HFFc6 (cell line): ENCODE measurements around the gene HHAT. TPM values are rescaled to one million over a fixed set of nuclear protein-coding genes. Genes with fewer than 3 reads are reported as not detected.

Experiments used
- DNase-seq: peaks from one replicate; pipeline ENCODE4 v3.0.0-alpha.2; 2018
- H3K27ac Mint-ChIP-seq: 2 replicates; pipeline ENCODE4 v1.8.0; 2020; ENCODE audit warnings: mild to moderate bottlenecking, mixed read lengths
- H3K27me3 Mint-ChIP-seq: 2 replicates; pipeline ENCODE4 v1.8.0; 2021; ENCODE audit warnings: mild to moderate bottlenecking, moderate library complexity, mixed read lengths; ENCODE audit not compliant: insufficient read depth
- H3K36me3 Mint-ChIP-seq: 2 replicates; pipeline ENCODE4 v1.8.0; 2021; ENCODE audit warnings: low read depth, mixed read lengths
- H3K4me1 Mint-ChIP-seq: 2 replicates; pipeline ENCODE4 v1.8.0; 2020; ENCODE audit warnings: low read depth, mixed read lengths
- H3K4me3 Mint-ChIP-seq: 2 replicates; pipeline ENCODE4 v1.8.0; 2020; ENCODE audit warnings: mild to moderate bottlenecking, moderate library complexity, mixed read lengths
- H3K9me3 Mint-ChIP-seq: 2 replicates; pipeline ENCODE4 v1.8.0; 2020; ENCODE audit warnings: mild to moderate bottlenecking, mixed read lengths
- total RNA-seq, 6 experiments: library from RNA; stranded (reverse); fragmentation: NEBNext Ultra II Directional; extraction: Animal tissue kit (Norgen Biotek cat#: 25700); gene quantifications; 2 replicates in 1 of 6; 3 replicates in 5 of 6; pipeline ENCODE4 v1.2.3, GENCODE V29; 2021
- TF ChIP-seq, protein P1 (sequence below): fragments of 200-600 bp; sonication (generic); IDR thresholded peaks from 2 replicates; pipeline ENCODE4 v1.5.0; 2021; ENCODE audit warnings: antibody characterized with exemption, mild to moderate bottlenecking

Gene HHAT
- total RNA-seq, 6 experiments from 2014 or later, result 2.8 to 3.9 (median 3.2) TPM

- DNase-seq, result no peak
- TF ChIP-seq, protein P1, sequence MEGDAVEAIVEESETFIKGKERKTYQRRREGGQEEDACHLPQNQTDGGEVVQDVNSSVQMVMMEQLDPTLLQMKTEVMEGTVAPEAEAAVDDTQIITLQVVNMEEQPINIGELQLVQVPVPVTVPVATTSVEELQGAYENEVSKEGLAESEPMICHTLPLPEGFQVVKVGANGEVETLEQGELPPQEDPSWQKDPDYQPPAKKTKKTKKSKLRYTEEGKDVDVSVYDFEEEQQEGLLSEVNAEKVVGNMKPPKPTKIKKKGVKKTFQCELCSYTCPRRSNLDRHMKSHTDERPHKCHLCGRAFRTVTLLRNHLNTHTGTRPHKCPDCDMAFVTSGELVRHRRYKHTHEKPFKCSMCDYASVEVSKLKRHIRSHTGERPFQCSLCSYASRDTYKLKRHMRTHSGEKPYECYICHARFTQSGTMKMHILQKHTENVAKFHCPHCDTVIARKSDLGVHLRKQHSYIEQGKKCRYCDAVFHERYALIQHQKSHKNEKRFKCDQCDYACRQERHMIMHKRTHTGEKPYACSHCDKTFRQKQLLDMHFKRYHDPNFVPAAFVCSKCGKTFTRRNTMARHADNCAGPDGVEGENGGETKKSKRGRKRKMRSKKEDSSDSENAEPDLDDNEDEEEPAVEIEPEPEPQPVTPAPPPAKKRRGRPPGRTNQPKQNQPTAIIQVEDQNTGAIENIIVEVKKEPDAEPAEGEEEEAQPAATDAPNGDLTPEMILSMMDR, result no peak
- Mint-ChIP-seq H3K36me3 (no peaks in the 10 kb centered on the region), H3K27me3 (peaks cover 3% of the 10 kb centered on the region), H3K4me3 (no peak overlapping the region), H3K4me1 (peaks cover under 1% of the 10 kb centered on the region), H3K27ac (no peak overlapping the region), H3K9me3 (no peaks in the 10 kb centered on the region)
Observed at GRCh38 chr1:210633140-210633539, 304.4 kb downstream of the HHAT start.

GRCh38 chr1:210633636-210634035 lies 304.9 kb downstream of the HHAT start:
- no peaks in the 10 kb centered on the region for H3K9me3 Mint-ChIP-seq
- H3K27ac Mint-ChIP-seq, result no peak overlapping the region
- DNase-seq, result no peak
- no peaks in the 10 kb centered on the region for H3K36me3 Mint-ChIP-seq
- H3K4me3 Mint-ChIP-seq, result no peak overlapping the region
- TF ChIP-seq, protein P1, result no peak
- H3K4me1 Mint-ChIP-seq, result no peaks in the 10 kb centered on the region
- H3K27me3 Mint-ChIP-seq, result peaks cover 3% of the 10 kb centered on the region

GRCh38 chr1:210635108-210635507 lies 306.4 kb downstream of the HHAT start:
- Mint-ChIP-seq H3K27me3 (peaks cover 3% of the 10 kb centered on the region), H3K9me3 (no peaks in the 10 kb centered on the region), H3K4me1 (no peaks in the 10 kb centered on the region), H3K27ac (no peak overlapping the region), H3K36me3 (no peaks in the 10 kb centered on the region), H3K4me3 (no peak overlapping the region)
- DNase-seq, result no peak
- TF ChIP-seq, protein P1, result no peak

DNA sequence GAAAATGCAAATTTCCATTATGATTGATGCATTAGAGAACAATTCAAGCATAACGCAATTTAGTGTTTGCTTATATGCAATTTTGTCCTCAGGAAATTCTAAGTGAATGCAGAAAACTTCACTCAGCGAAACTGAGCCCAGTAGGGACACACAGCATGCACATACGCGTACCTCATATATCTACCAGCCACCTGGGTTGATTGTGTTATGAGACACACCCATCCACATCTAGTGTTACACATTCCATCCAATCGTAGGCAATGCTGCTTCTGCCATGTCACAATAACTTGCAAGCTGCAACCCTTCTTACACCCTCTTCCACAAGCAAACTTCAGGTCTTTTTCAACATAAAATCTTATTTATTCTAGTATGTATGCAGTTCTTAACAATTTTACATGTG lies 312.9 kb downstream of the HHAT start:
- no peak overlapping the region for H3K27ac Mint-ChIP-seq
- no peaks in the 10 kb centered on the region for H3K4me1 Mint-ChIP-seq
- H3K27me3 Mint-ChIP-seq, result no peaks in the 10 kb centered on the region; the same call in 1 of the 2 replicates
- H3K9me3 Mint-ChIP-seq, result no peaks in the 10 kb centered on the region
- TF ChIP-seq, protein P1, result no peak
- no peaks in the 10 kb centered on the region for H3K36me3 Mint-ChIP-seq
- DNase-seq, result no peak
- H3K4me3 Mint-ChIP-seq, result no peak overlapping the region

DNA sequence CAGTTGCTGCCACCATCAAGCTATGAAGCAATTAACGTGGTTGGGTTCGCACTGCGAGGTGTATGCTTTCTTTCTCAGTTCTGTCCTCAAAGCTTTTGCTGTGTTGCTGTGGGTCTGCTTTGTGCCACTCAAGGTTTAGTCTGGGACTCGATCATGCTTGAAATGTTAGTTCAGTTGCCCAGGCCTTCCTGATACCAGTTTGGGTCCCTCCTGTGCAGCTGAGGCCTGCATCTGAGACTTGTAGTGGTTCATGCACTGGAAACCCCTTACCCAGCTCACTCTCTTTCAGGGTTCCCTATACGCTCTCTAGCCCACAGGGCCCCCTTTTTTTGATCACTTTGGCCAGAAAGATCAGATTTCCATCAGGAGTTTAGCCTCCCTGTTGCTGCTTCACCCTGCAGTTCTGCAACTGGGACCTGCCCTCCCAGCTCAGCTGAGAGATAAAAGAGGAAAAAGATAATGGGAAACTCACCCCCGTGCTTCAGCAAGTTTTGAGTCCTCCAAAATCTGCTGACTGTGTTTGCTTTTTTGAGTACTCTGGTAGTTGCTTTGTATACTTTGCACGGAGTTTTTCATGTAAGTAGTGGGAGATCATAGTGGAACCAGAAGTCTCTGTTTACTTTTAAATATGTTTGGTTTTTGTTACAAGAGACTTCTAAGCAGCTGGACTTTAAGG lies 317.0 kb downstream of the HHAT start:
- TF ChIP-seq, protein P1, result no peak
- no peak overlapping the region for H3K27ac Mint-ChIP-seq
- peaks cover 16% of the 10 kb centered on the region for H3K4me1 Mint-ChIP-seq
- no peak for DNase-seq
- no peaks in the 10 kb centered on the region for H3K9me3 Mint-ChIP-seq
- H3K36me3 Mint-ChIP-seq, result no peaks in the 10 kb centered on the region
- H3K4me3 Mint-ChIP-seq, result no peak overlapping the region
- no peaks in the 10 kb centered on the region for H3K27me3 Mint-ChIP-seq
